Stimulated activated CD4-positive, alpha-beta T cell treated with anti-CD3 and anti-CD28 coated beads, Interleukin-4, amount 100 ng/mL, for 1 hour (primary cell): ENCODE results near the gene IKBKG.
"Not testable (repeated sequence)": the region's sequence is repeated elsewhere in the genome, so short reads cannot be mapped to it uniquely, and the experiment has no call there.

Experiments used
- DNase-seq: peaks from one replicate; pipeline ENCODE4 v3.0.0-alpha.2; 2020

Gene IKBKG

DNA sequence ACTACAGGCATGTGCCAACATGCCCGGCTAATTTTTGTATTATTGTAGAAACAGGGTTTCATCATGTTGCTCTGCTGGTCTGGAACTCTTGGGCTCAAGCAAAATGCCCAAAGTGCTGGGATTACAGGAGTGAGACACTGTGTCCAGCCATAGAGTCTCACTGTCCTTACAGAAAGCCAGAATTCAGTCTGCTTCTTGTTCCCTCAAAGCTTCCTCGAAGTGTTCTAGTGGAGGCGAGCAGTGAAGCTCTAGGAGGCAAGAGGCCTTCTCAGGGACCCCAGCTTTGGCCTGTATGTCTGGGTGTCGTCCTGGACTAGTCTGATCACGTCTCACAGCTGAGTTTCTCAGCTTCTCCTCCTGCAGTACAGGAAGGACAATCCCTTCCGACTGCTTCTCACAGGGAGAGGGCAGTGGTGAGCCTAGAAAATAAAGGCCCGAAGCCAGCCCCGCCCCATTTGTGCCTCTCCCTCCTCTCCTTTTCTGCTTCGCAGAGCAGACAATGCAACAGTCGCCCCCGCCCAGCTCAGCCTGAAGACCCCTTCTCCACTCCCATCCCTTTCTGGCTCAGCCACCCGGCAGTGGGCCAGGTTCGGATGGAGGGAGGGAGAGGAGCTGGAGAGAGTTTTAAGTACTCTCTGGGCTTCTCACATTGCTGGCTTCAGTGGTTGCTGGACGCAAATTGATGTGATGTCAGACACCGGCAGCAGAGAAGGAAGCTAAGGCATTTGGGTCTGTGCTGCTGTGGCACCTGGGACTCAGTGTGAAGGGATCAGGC is 20.3 kb upstream of the IKBKG start:
- peak; percentile 63 for DNase-seq

DNA sequence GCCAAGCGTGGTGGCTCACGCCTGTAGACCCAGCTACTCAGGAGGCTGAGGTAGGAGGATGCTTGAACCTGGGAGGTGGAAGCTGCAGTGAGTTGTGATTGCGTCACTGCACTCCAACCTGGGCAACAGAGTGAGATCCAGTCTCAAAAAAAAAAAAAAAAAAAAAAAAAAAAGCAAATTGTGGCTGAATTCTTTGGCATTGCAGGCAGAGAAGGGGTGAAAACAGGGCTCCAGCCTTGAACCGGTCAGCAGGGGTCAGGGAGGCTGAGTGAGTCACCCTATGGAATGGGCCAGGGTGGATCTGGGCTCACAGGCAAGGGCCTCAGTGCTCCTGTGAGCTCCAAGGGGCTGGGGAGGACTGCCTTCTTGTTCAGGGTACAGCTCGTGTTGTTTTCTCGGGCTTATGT is 18.2 kb upstream of the IKBKG start:
- DNase-seq = no peak

DNA sequence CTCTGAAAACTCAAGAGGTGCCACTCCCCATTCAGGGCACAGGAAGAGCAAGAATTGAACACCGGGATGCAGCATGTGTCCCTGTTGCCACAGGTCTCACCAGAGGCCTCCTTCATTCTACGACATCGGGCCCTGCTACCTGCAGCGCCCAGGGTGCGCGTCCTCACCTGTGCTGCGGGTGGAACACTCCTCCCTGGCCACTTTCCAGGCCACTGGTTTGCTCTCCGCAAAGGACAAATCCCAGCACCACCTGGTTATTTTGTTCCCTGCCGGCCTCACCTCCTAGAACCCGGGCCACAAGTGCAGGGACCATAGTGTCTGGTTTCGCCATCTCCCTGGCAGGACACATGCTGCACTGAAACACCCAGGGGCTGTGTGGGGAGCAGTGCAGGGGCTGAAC is 17.1 kb upstream of the IKBKG start:
- DNase-seq = no peak

DNA sequence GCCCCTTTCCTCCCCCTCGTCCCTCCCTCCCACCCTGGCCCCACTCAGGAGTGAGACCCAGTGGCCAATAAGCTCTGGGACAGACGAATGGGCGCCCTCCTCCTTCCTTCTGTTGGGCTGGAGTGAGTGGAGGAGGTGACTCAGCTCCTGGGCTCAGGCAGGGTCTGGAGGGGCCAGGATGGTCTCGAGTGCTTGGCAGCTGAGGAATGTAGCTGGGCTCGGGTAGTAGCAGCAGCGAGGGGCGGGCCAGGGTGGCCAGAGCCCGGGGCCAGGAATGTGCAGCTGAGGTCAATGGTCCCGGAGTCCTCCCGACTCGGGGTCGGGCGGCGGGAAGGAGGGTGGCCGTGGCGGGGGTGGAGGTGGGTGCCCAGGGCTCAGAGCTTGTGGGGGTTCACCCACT is 15.8 kb upstream of the IKBKG start:
- no peak for DNase-seq

DNA sequence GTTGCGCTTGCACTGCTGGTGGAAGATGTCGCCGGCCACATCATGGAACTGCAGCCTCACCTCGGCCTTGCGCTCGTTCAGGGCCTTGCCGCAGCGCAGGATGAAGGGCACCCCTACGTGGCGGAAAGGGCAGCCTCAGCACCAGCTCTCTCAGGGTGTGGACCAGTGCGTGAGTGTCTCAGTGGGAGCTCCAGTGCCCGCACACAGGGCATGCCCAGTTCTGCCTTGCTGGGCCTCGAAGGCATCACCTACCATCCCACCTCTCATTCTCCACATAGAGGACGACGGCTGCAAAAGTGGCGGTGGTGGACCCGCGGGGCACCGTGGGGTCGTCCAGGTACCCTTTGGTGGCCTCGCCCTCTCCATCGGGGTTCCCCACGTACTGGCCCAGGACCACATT is 14.7 kb upstream of the IKBKG start:
- DNase-seq = no peak

DNA sequence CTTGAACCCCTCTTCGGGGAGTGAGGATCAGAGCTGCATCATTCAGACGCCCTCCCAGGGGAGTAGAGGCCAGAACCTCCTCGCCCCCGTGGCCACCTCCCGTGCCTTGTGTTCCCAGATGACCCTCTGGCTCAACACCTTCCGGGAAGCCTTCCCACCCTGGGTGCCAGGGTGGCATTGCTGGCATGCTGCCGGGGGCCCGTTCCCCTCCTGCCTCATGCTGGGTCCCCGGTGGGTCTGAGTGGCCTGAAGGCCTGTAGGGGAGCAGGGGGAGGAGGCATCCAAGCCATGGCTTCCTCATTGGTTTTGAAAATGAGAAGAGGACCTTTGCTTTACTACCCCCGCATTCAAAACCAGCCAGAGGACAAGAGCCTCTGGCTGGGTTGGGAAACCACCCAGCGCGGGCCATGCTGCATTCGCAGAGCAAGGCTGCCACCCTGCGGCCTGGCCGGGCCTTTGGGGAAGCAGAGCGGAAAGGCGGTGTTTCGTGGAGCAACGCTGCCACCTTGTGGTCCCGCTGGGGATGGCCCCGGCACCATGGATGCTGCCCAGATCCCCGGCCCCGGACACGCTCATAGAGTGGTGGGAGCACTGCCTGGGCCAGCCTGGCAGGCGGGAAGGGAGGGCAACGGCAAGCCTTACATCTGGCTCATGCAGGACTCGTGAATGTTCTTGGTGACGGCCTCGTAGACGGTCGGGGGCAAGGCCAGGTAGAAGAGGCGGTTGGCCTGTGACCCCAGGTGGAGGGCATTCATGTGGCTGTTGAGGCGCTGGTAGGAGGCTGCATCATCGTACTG is 12.7 kb upstream of the IKBKG start:
- peak; percentile 85 for DNase-seq

DNA sequence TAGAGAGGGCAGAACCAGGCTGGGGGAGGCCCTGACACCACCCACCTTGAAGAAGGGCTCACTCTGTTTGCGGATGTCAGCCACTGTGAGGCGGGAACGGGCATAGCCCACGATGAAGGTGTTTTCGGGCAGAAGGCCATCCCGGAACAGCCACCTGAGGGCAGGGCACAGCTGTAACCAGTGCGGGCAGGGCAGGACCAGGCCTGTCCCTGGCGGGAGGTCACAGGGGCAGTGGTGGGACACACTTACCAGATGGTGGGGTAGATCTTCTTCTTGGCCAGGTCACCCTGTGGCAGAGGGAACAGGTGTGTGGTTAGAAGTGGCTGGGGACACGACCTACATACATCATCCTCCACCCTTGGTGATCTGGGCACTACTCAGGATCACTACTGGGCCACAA is 11.5 kb upstream of the IKBKG start:
- no peak for DNase-seq

DNA sequence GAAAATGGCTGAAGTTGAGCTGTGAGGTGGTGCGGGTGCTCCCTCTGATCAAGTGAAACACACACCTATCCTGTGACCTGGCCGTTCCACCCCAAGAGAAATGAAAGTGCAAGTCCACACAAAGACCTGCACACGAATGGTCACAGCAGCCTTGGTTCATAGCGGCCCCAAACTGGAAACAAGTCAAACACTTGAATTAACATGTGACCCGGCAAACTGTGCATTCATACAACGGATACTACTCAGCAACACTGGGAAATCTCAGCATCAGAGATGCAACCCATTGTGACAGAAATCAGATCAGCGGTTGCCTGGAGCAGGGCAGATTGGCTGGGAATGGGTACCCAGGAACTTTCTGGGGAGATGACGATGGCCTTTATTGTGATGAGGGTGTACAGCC is 8.3 kb upstream of the IKBKG start:
- DNase-seq = no peak

DNA sequence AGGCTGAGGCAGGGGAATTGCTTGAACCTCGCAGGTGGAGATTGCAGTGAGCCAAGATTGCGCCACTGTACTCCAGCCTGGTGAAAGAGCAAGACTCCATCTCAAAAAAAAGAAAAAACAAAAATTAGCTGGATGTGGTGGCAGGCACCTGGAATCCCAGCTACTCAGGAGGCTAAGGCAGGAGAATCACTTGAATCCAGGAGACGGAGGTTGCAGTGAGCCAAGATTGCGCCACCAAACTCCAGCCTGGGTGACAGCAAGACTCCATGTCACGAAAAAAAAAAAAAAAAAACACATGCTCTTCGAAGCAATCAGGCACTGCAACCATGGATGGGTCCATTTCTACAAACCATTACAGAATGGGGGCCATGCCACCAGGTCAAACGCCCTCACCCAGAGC is 7.1 kb upstream of the IKBKG start:
- DNase-seq = not testable (repeated sequence)

DNA sequence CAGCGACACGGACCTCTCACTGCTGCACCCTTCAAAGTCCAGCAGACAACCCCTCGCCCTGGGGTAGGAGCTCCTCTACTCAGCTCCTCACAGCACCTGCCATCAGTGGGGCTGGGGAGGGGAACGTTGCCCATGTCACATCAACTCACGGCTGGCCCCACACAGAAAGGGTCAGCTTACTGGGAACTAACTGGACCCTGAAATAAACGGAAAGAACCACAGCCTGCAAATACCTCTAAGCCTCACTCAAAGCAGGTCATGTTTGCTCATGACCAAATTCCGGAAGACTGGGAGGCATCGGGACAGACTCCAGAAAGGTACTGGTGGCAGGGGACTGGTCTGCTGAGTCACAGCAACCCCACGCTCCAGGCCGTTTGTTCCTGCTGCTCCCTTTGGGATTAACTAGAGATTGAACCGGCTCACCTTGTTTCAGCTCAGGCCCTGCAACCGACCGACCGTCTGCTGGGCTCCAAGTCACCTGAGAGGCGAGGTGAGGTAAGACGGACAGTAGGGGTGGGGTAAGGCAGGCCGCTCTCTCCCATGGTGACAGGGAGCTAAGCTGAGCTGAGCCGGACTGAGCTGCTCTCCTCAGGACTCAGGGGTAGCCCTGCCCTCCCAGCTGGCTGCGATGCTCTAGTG is 6.4 kb upstream of the IKBKG start:
- DNase-seq = no peak

DNA sequence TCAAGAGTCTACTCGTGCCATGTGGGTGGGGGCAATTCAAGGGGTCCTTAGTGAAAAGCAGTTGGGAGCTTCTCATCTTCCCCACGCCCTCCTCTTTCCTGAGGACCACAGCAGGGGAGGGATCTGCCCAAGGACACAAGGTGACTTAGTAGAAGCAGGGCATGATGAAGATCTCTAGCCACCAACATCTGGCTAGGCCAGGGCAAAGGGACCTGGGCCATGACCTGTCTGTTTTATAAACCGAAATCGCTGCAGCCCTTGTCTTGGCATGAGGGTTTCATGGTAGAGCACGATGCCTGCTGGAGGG is 5.9 kb upstream of the IKBKG start:
- DNase-seq = no peak

DNA sequence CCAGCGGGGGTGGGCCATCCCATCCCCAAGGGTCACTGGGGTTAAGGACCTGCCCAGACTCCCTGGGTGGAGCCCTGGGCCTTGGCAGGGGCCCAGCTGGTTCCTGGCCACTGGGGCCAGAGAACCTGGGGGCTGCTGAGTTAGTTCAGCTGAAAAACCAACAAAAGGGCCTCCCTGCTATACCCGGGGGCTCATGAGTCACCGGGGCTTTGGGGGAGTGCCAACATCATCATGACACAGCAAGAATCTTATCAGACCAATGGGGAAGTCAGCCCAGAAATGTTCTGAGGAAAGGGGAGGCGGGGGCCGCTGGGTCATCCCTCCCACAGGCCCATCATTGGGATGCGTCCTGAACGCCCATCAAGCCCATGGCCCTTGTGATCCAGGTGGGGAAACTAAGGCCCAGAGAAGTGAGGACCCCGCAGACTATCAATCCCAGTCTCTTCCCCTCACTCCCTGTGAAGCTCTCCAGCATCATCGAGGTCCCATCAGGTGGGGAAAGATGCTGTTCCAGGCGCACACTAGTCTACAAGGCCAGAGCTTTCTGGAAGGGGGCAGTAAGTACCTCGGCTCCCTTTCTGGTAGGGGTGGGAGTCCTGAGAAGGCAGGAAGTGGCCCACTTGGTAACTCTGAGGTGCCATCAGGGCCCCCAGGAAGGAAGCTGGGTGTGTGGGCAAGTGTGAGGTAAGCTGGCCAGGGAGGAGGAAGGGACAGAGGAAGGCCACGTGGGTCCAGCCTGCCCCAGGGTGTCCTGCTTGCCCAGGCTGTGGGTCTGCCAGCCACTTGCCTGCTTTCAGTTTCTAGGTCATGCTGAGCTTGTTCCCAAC is 5.3 kb upstream of the IKBKG start:
- DNase-seq = peak; percentile 65

DNA sequence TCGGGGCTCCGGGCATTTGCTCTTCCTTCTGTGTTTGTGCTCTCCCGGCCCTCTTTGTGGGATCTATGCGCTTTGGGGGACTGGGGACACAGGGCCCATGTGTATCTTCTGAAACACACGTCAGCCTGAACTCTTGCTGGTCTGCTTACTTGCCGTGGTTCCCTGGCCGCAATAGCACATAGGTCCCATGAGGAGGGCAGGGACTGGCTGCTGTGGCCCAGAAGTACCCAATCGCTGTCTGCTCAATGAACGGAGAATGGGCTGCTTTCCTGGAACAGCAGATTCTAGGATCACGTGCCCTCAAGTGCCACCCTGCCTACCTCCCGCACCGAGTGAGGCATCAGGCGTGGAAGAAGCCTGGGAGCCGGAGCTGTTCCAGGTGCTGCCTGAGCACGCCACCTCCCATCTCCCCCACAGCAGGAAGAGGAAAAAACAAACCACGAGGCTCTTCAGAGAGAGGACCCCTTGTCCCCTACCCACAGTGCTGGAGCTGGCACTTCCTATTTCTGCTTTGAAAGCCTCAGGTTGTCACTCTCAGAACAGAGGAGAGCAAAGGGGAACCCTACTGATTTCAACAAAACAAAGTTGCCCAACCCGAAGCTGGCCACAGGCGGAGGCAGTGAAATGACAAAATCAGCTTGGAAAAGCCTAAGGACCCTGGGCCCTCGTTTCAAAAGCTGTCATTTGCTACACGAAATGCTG is 4.5 kb upstream of the IKBKG start:
- DNase-seq = no peak

DNA sequence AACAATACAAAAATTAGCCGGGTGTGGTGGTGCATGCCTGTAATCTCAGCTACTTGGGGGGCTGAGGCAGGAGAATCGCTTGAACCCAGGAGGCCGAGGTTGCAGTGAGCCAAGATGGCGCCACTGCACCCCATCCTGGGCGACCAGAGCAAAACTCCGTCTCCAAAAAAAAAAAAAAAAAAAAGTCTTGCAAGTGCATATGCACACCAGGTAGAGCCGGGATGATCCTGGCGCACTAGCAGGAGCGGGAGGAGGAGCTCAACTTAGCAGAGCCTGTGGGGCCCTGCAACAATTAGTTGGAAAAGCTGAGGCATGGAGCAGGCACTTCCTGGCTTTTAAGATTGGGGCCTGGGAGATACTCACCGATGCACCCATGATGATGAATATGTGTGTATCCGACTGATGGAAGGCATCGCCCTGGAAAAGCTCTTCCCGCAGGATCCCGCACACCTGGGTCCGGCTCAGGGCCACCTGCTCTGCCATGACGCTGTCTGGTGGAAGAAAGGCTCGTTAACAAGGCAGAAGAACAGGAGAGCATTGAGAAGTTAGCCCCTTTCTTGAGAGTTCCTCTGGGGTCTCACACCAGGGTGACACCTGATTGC is 1.6 kb upstream of the IKBKG start:
- DNase-seq = no peak

DNA sequence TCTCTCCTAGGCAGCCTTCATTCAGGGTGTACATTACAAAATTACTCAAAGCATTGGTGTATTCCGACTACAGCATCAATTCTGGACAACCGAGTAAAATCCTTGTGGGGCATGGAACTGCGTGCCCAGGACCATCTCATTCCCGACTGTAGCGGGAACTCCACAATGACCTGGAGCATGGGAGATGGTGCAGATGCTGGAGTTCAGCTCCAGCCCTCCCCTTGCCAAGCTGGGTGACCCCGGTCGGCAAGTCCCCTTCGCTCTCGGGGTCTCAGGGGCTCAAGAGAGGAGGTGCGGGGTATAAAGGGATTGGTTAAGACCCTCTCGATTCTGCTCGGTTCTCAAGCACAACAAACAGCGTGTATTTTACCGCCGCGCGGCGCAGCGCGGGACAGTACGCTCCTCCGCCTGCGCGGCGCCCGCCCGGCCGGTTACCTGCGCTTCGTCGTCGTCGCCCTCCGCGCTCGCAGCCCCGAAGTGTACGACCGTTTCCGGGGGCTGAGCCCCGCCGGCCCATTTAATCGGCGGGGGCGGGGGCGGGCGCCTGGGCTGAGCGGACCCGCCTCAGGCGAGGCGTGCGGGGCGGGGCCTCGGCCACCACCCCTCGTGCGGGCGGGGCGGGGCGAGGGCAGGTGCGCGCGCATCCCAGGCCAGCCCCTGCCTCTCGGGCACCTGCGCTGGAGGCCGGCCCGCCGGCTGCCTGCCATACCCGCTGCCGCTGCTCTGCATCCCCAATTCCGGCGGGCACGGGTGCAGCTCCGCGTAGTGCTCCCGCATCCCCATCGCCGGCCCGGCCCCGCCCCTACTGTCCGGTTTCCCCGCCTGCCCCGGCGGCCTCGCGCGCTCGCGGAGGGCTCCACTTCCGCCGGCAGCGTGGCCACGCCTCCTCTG is 821 bp upstream of the IKBKG start, which contains the start of gene G6PD:
Gene G6PD (minus strand): TSS at position 493 of the 891 bp plus-strand sequence. CDS start 691 bp downstream, outside the sequence.
- peak; percentile 80 for DNase-seq

DNA sequence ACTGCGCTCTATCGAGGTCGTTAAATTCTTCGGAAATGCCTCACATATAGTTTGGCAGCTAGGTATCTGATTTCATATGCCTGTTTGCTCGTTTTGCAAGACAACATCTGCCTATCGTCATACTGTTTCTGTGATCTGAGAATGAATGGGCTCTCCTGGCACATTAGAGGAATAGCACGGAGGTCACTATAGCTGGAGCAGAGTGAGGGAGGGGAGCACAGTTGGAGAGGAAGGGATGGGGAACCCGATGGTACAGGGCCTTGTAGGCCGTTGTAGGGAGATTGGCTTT is 552 bp downstream of the IKBKG start:
- DNase-seq = no peak

DNA sequence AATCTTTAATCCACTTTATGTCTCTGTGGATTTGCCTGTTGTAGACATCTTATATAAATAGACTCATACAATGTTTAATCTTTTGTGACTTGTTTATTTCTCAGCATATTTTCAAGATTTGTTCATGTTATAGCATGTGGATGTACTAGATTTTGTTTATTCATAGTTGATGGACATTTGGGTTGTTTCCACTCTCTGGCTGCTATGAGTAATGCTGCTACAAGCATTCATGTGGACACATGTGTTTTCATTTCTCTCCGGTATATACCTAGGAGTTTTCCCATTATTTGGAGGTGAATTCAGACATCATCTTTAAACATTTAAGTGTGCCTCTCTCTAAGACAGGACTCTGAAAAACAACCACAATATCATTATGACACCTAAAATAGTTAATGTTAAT is 2.3 kb downstream of the IKBKG start:
- no peak for DNase-seq

DNA sequence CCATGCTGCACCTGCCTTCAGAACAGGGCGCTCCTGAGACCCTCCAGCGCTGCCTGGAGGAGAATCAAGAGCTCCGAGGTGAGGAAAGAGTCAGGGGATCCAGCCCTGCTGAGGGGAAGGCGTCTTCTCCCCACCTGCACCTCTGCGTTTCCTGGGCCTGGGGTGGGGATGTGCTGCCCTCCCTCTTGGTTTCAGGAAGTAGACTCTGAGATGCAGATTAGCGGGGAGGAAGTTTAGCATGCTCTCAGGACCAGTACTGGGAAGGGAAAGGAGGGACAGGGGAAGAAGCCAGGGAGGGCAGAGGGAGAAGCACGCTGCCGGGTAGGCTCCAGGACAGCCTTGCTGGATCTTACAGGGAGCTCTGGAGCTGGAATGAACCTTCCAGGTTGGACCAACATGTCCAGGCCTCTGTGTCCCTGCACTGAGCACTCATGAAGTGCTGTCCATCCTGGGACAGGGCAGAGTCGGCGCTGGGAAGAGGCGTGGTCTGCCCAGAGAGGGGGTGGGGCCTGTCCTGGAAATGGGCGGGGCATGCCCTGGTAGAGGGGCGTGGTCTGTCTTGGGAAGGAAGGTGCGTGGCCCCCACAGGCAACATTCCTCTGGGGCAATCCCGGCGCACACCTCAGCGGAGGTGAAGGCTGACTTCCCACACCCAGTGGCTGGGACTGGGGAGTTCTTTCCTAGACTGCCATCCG is 4.8 kb downstream of the IKBKG start:
- DNase-seq = not testable (repeated sequence)

DNA sequence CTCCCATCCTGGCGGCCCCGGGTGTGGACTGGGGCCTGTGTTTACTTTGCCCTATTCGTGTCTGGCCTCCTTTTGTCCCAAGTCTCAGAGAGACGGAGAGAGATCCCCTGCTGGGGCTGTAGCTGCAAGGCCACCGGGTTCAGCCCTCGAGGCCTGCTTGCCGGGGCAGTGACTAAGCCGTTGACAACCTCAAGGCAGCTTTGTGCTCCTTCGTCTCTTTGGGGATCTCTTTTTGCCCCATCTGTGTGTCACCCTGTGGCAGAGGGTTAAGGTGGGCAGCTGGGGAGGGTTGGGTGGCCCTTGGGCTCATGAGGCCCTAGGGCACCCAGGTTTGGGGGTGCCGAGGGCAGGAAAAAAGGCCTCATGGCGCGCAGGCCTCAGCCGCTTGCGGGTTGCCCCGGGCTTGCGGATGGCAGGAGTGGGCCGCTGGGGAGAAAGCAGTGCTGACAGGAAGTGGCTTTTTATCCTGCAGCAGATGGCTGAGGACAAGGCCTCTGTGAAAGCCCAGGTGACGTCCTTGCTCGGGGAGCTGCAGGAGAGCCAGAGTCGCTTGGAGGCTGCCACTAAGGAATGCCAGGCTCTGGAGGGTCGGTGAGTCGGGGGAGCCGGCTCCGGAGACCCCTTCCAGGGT is 10.8 kb downstream of the IKBKG start:
- DNase-seq = not testable (repeated sequence)

DNA sequence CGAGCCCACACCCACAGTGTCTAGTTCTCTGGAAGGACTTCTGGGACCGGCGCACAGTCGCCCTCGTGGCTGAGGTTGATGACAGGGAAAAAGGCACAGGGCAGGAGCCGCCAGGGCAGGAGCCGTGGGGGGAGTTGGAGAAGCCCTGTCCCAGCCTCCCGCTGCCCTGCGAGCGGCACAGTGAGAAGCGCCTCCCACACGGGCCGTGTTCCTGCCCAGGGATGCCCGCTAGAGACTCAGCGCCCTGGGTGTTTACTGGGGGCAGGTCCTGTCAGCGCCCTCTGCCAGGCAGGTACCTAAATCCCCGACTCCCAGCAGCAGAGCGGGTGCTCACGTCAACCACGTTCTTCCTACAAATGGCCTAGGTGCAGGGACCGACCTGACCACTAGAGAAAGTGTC is 11.5 kb downstream of the IKBKG start:
- not testable (repeated sequence) for DNase-seq
